ENCODE measurements around the gene RNF43.

Gene RNF43

DNA sequence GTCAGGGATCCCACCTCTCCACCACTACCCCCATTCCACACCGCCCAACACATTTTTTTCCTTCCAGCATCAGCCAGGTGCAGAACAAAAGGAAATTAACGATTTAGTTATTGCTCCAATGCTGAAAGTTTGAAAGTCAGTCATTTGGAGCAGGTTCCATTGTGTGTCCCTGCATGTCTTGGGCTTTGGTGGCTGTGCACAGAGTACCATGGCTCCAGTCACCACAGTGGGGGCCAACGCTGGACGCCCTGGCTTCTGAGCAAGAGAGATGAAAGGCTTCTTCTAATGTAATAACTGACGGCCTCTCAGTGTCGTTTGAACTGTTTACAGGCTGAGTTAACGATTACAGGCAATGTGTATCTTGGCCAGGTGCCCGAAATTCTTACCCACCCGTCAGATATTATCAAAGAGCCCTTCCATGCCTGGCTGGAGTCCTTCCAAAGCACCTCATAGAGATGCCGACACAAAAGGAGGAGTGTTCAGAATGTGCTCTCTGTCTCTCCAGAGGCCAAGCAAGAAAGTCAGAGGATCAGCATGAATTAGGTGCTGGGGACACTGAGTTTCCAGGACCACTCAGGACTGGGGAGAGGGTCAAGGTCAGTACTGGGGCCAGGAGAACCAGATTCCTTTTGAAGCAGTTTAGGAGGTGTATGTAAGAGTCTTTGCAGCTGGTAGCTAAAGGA is 25.9 kb downstream of the RNF43 start:
- H3K4me3 ChIP-seq (ENCODE audit: control insufficient read depth, low read depth, low read length), result no peak overlapping the region
- DNase-seq (ENCODE audit: low read depth), result no peak
- TF ChIP-seq, protein P1, sequence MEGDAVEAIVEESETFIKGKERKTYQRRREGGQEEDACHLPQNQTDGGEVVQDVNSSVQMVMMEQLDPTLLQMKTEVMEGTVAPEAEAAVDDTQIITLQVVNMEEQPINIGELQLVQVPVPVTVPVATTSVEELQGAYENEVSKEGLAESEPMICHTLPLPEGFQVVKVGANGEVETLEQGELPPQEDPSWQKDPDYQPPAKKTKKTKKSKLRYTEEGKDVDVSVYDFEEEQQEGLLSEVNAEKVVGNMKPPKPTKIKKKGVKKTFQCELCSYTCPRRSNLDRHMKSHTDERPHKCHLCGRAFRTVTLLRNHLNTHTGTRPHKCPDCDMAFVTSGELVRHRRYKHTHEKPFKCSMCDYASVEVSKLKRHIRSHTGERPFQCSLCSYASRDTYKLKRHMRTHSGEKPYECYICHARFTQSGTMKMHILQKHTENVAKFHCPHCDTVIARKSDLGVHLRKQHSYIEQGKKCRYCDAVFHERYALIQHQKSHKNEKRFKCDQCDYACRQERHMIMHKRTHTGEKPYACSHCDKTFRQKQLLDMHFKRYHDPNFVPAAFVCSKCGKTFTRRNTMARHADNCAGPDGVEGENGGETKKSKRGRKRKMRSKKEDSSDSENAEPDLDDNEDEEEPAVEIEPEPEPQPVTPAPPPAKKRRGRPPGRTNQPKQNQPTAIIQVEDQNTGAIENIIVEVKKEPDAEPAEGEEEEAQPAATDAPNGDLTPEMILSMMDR (IDR thresholded peaks at IDR 0.05; ENCODE audit: control insufficient read depth, insufficient read depth, low read depth, low read length, missing control alignments), result no peak

DNA sequence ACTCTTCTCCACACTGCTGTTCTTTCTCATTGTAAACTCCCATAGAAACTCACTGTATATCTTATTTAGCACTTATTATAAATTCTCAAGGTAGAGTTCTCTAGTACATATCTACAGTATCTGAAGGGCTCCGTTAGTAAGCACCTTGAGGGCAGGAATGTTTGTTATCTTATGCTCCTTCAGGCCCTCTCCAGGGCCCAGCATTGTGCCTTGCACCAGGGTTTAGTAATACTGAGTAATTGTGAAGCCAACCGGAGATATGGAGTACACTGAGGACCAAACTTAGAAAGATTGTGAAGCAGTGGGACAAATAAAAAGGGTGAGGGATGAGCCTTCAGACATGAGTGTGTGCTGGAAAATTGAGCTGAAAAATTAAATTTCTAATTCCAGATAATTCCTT is 26.4 kb downstream of the RNF43 start:
- no peak overlapping the region for H3K4me3 ChIP-seq (ENCODE audit: control insufficient read depth, low read depth, low read length)
- no peak for DNase-seq (ENCODE audit: low read depth)
- TF ChIP-seq, protein P1 (IDR thresholded peaks at IDR 0.05; ENCODE audit: control insufficient read depth, insufficient read depth, low read depth, low read length, missing control alignments), result no peak

DNA sequence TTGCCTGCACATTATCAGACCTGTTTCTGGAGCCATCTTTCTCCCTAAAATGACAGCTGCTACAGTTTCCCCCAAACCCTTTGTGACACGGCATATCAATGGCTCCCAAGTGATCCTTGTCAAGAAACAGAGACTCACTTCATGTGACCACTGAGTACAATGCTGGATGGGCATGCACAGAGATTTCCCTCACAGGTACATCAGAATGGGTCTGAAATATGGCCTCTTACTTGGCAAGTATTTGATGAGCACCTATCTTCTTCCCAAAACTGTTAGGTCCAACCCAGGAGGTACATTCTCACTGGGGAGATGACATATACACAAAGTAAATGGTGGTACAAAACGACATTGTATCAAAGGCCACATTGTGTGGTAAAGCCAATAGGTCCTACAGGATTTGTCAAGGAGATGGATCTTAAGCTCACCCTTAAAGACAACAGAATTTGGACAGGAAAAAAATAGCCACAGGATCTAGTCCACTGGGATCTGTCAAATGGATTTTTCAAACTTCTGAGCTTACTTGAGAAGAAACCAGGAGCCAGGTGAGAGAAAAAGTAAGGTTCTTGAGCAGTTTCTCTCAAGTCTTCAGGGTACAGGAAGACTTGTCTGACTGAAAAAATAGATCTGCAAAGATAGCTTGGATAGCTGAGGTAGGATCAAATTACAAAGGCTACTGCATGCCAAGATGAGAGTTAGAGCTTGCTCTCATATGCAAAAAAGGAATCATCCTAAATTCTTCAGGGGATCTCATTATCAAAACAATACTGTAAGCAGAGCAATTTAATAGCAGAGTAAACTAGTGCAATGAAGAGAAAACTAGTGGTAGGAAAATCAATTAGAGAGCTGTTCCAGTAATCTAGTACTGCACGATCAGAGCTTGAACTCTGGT is 28.8 kb downstream of the RNF43 start:
- TF ChIP-seq, protein P1 (IDR thresholded peaks at IDR 0.05; ENCODE audit: control insufficient read depth, insufficient read depth, low read depth, low read length, missing control alignments), result no peak
- no peak overlapping the region for H3K4me3 ChIP-seq (ENCODE audit: control insufficient read depth, low read depth, low read length)
- no peak for DNase-seq (ENCODE audit: low read depth)

DNA sequence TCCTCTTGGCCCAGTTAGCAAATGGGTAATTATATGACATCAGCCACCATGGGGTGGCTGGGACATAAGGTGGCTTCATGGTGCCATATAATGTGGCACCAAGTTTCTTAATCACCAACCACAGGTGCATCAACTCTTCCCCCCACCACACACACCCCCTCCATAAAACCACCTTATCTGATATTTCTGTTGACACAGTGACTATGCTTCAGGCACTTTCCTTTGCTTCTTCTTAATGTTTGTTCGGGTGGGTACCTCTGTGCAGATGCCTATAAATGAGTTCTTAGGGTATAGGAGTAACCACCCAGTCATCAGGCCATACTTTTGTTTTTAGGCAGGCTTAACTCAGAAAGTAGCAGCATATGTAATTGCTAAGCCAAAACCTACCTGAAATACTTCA is 29.5 kb downstream of the RNF43 start:
- H3K4me3 ChIP-seq (ENCODE audit: control insufficient read depth, low read depth, low read length), result no peak overlapping the region
- TF ChIP-seq, protein P1 (IDR thresholded peaks at IDR 0.05; ENCODE audit: control insufficient read depth, insufficient read depth, low read depth, low read length, missing control alignments), result no peak
- DNase-seq (ENCODE audit: low read depth), result no peak

DNA sequence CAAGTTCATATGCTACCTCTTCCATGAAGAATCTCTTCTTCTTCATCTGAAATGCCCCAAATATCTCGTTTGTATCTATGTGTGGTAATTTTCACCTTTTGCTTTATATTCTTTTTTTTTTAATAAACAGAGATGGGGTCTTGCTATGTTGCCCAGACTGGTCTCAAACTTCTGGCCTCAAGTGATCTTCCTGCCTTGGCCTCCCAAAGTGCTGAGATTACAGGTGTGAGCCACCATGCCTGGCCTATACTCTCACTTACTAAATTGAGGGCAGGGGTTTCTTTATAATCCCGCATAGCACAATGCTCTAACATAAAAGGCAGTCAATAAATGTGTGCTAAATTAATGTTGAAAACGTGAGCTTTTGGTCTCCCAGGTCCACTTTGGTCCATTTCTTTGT is 30.6 kb downstream of the RNF43 start:
- DNase-seq (ENCODE audit: low read depth), result no peak
- TF ChIP-seq, protein P1 (IDR thresholded peaks at IDR 0.05; ENCODE audit: control insufficient read depth, insufficient read depth, low read depth, low read length, missing control alignments), result no peak
- H3K4me3 ChIP-seq (ENCODE audit: control insufficient read depth, low read depth, low read length), result no peak overlapping the region

DNA sequence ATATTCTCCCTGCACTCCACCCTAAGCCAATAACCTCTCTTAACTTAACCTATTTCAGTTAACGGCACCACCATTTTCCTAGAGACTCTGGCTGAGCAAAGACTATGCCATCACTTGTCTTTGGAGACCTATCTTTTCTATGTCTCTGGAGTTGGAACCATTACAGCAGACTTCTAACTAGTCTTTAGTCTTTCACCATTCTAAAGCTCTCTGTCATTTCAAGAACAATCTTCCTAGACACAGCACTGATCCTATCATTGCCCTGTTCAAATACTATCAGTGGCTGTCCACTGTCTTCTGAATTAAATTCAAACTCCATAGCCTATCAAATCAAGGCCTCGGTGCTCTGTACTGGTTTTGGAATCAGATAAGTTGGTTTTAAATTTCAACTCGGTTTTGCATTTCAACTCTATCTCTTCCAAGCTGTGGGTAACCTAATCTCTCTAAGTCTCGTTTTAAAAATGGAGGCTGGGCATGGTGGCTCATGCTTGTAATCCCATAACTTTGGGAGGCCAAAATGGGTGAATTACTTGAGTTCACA is 31.9 kb downstream of the RNF43 start:
- no peak for DNase-seq (ENCODE audit: low read depth)
- TF ChIP-seq, protein P1 (IDR thresholded peaks at IDR 0.05; ENCODE audit: control insufficient read depth, insufficient read depth, low read depth, low read length, missing control alignments), result no peak

More for the DNA sequence above, 31.9 kb downstream of the RNF43 start:
- no peak overlapping the region for H3K4me3 ChIP-seq (ENCODE audit: control insufficient read depth, low read depth, low read length)
